ENCODE measurements around the gene DOCK4.

The DOCK4 gene

GRCh38 chr7:112105584-112106530 is 100.3 kb downstream of the DOCK4 start:
- DNase-seq: no peak

GRCh38 chr7:112104120-112104519 is 102.1 kb downstream of the DOCK4 start:
- no peak for DNase-seq

GRCh38 chr7:112103246-112103645 is 103.0 kb downstream of the DOCK4 start:
- no peak for DNase-seq

GRCh38 chr7:112101201-112101846 is 104.9 kb downstream of the DOCK4 start:
- DNase-seq: no peak

- DNase-seq: no peak
Observed at GRCh38 chr7:112097524-112097923, 108.7 kb downstream of the DOCK4 start.

GRCh38 chr7:112093409-112093808 is 112.8 kb downstream of the DOCK4 start:
- DNase-seq: no peak

GRCh38 chr7:112092709-112093395 is 113.3 kb downstream of the DOCK4 start:
- DNase-seq: no peak

- no peak for DNase-seq
Observed at GRCh38 chr7:112092306-112092705, 113.9 kb downstream of the DOCK4 start.

- DNase-seq: no peak
Observed at GRCh38 chr7:112091768-112092167, 114.4 kb downstream of the DOCK4 start.

- no peak for DNase-seq
Observed at GRCh38 chr7:112089551-112089950, 116.6 kb downstream of the DOCK4 start.

- no peak for DNase-seq
Observed at GRCh38 chr7:112088484-112089016, 117.6 kb downstream of the DOCK4 start.

- DNase-seq: no peak
Observed at GRCh38 chr7:112086496-112087254, 119.5 kb downstream of the DOCK4 start.

GRCh38 chr7:112084520-112084971 is 121.7 kb downstream of the DOCK4 start:
- DNase-seq: no peak

- DNase-seq: no peak
Observed at GRCh38 chr7:112083776-112084355, 122.3 kb downstream of the DOCK4 start.

- DNase-seq: no peak
Observed at GRCh38 chr7:112082306-112082705, 123.9 kb downstream of the DOCK4 start.

- no peak for DNase-seq
Observed at GRCh38 chr7:112081778-112082177, 124.4 kb downstream of the DOCK4 start.

- no peak for DNase-seq
Observed at GRCh38 chr7:112080978-112081377, 125.2 kb downstream of the DOCK4 start.

- DNase-seq: no peak
Observed at GRCh38 chr7:112080441-112080840, 125.8 kb downstream of the DOCK4 start.

- DNase-seq: no peak
Observed at GRCh38 chr7:112079673-112080072, 126.5 kb downstream of the DOCK4 start.

GRCh38 chr7:112079122-112079521 is 127.1 kb downstream of the DOCK4 start:
- no peak for DNase-seq

- no peak for DNase-seq
Observed at GRCh38 chr7:112076324-112076723, 129.9 kb downstream of the DOCK4 start.

GRCh38 chr7:112074464-112074863 is 131.7 kb downstream of the DOCK4 start:
- DNase-seq: no peak

Measured in activated naive CD4-positive, alpha-beta T cell treated with anti-CD3 and anti-CD28 coated beads, Interleukin-2, amount 50 U/mL, for 16 hours (primary cell).